Measurements from ENCODE around the gene ANO8.

Gene ANO8

DNA sequence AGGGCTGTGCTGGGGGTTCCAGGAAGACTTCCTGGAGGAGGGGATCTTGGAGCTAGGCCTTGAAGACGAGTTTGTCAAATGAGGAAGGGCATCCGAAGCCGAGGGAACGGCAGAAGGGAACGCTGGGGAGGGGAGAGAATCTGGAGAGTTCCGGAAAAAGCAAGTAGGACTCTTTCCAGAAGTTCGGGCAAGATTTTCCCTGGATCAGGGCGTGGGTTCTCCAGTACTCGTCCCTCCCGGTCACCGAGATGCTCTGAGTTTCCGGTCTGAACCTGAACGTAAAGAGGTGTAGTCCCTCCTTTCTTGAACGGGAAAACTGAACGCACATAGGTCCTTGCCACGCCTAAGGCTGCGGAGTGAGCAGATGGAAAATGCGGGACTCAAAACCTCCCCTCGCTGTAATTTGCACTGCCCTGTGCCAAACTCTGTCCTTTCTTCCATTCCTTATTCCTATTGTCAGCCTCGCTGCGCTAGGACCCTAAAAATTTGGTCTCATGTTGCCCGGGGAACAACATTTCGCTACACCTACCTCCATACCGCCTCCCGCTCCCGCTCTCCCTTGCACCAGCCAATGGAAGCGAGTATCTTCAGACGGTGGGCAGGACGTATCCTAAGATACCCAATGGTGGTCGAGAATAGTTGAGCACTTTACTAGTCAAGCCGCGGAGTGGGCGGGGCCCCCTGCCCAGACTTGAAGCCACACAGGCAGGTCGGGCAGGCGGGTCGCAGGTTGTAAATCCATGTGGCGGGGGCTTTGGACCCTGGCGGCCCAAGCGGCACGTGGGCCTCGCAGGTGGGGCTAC is 2.4 kb upstream of the ANO8 start, which contains the start of gene GTPBP3:
Gene GTPBP3 (plus strand): TSS at position 682 of the 803 bp plus-strand sequence. CDS start 59 bp downstream, at position 741.
- H3K27ac ChIP-seq, result peak within 1 kb of the TSS; percentile 85
- TF ChIP-seq, protein P1, sequence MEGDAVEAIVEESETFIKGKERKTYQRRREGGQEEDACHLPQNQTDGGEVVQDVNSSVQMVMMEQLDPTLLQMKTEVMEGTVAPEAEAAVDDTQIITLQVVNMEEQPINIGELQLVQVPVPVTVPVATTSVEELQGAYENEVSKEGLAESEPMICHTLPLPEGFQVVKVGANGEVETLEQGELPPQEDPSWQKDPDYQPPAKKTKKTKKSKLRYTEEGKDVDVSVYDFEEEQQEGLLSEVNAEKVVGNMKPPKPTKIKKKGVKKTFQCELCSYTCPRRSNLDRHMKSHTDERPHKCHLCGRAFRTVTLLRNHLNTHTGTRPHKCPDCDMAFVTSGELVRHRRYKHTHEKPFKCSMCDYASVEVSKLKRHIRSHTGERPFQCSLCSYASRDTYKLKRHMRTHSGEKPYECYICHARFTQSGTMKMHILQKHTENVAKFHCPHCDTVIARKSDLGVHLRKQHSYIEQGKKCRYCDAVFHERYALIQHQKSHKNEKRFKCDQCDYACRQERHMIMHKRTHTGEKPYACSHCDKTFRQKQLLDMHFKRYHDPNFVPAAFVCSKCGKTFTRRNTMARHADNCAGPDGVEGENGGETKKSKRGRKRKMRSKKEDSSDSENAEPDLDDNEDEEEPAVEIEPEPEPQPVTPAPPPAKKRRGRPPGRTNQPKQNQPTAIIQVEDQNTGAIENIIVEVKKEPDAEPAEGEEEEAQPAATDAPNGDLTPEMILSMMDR (conservative IDR thresholded peaks at IDR 0.05), result no peak
- TF ChIP-seq ZFX (IDR thresholded peaks at IDR 0.05), result 0 out of 2 replicates have a peak, but pooled peaks have one; percentile 39

DNA sequence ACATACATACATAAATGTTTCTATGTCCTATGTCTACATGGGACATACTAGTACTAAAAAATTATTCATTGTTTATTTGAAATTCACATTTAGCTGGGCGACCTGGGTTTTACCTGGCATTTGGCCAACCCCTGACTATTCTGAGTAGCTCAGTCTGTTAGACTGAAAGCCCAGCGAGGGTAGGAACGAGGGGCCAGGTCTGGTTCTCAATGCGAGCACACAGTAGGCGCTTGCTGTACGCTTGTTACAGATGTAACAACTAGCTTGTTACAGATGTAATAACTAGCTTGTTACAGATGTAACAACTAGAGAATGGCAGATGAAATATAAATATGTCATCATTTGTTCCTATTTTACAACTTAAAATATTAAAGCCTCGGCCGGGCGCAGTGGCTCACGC is 920 bp upstream of the ANO8 start:
- peak overlapping the region; percentile 85 for H3K27ac ChIP-seq
- no peak for TF ChIP-seq ZFX (IDR thresholded peaks at IDR 0.05)
- TF ChIP-seq, protein P1 (conservative IDR thresholded peaks at IDR 0.05), result no peak

DNA sequence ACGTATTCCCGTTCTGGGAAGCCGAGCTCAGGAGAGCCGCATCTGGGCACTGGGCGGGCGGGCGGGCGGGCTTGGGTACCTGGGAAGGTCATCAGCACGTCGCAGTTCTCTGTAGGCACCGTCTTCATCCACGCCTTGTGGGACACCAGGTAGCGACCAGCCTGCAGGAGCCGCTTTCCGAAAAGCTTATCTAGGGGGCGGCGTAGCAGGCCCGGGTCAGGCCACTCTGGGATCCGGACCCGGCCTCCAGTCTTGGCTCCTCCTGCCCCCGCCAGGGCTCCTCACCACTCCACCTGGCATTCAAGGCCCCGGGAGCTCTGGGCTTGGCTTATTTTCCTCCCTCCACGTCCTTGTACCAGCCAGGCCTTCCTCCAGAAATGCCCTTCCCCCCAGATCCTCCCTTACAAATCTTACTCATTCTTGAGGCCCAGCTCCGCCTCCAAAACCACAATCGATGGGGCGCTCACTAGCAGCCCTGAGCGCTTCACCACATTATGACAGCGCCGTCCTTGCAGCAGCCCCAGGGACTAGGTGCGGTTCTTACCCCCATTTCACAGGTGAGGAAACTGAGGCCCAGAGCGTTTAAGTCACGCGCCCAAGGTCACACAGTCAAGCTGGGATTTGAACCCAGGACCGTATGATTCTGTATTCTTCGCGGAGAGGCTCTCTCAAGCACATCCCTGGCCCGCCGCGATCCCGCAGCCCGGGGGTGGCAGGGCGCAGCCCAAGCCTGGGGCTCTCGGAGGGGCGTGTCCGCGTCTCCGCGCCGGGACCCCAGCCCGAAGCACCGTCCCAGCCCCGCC is 843 bp downstream of the ANO8 start:
- TF ChIP-seq, protein P1 (conservative IDR thresholded peaks at IDR 0.05), result no peak
- TF ChIP-seq ZFX (IDR thresholded peaks at IDR 0.05), result no peak
- peak overlapping the region; percentile 75 for H3K27ac ChIP-seq

DNA sequence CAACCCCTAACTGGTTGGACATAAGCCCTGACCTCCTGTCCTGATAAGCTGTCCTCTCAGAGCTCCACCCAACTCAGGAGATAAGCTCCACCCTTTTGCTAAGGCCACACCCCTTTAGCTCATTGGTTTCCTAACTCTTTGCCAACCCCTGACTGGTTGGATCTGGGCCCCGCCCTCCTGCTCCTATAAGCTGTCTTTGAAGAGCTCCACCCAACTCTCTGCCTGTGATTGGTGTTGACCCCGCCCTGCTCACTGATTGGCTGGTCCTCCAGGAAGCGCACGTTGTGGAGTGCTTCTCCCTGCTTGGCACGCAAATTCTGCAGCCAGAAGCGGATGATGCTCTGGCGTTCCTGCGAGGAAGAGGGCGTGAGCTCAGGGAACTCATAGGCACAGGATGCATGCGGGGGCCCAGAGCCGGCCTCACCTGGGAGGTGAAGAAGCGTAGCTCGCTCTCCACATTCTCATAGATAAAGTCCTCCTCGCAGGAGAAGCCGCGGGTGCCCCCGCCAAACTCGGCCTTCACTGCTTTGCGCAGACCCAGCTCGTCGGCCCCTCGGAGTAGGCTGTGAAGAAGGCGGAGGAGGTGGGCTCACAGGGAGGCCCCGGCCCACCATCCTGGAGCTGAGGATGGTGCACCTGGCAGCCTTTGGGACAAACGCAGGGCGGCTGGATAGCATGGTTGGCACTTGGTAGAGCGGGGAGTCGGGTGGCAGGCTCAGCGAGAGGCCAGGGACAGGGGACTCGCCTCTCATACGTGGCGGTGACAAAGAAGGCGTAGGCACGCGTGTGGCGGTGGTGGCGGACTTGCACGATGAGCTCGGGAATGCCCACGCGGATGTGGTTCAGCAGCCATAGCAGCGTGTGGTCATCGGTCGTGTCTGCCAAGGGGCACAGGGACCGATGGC is 1.7 kb downstream of the ANO8 start:
- TF ChIP-seq, protein P1 (conservative IDR thresholded peaks at IDR 0.05), result no peak
- TF ChIP-seq ZFX (IDR thresholded peaks at IDR 0.05), result no peak
- H3K27ac ChIP-seq, result no peak overlapping the region

DNA sequence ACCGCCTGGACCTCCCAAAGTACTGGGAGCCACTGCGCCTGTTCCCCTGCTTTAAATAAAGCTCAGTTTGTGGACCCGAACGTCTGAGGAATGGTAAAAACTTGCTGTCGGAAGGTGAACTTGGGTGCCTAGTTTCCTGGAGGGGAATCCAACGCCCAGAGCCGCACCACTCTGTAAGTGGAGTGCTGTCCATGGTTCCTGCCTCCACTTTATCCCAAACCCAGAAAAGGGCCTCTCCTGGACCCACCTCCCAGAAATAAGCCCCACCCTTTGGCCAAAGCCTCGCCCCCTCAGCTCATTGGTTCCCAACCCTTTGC is 2.3 kb downstream of the ANO8 start:
- TF ChIP-seq, protein P1 (conservative IDR thresholded peaks at IDR 0.05), result no peak
- no peak for TF ChIP-seq ZFX (IDR thresholded peaks at IDR 0.05)
- H3K27ac ChIP-seq, result no peak overlapping the region

DNA sequence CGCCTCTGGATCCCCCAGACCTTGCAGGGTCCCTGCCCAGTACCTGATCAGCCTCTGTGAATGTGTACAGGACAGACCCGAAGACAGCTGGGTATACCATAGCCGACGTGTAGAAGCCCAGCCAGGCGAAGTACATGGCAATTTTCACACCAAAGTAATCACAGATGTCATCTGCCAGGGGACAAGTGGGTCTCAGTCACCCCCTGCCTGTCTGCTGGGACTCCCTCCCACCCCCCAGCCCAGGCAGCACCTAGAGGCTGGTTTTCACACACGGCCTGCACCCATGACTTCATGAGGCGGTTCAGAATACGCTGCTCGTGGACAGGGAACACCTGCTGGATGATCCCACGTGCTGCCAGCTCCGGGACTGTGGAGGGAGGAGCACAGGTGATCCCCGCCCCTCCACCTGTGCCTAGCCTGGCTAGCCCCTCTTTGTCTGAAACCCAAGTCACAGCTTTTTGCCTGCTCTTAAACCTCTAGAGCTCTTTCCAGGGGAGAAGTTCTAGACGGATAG is 3.6 kb downstream of the ANO8 start:
- no peak overlapping the region for H3K27ac ChIP-seq

More for the DNA sequence above, 3.6 kb downstream of the ANO8 start:
- TF ChIP-seq, protein P1 (conservative IDR thresholded peaks at IDR 0.05), result no peak
- no peak for TF ChIP-seq ZFX (IDR thresholded peaks at IDR 0.05)
